CD4-positive, alpha-beta T cell (primary cell): ENCODE measurements around the gene TMEM107. TPM values are rescaled to one million over a fixed set of nuclear protein-coding genes. Genes with fewer than 3 reads are reported as not detected.
A peak's percentile ranks its signal among the peaks of the same experiment; 100 is the strongest.

ENCODE experiments used
- ATAC-seq: fragments of 200-7000 bp; cut with Tn5 transposase; one replicate; pipeline ENCODE4 v1.10.0; 2022; ENCODE audit warnings: mild to moderate bottlenecking; ENCODE audit not compliant: poor library complexity
- CTCF ChIA-PET: fragments of 350-600 bp; sonication (Branson Sonifier 250); formaldehyde crosslinking; loops from one replicate; lab custom pipeline; 2021; ENCODE audit warnings: antibody characterized with exemption, inconsistent platforms; lab: Charles Lee
- POLR2A ChIA-PET: fragments of 350-600 bp; sonication (Branson Sonifier 250); formaldehyde crosslinking; loops from one replicate; lab custom pipeline; 2021; ENCODE audit warnings: antibody characterized with exemption, inconsistent platforms; lab: Charles Lee
- DNase-seq, 14 experiments: peaks; one replicate each; pipeline ENCODE4 v3.0.0-alpha.2; 2013 to 2020; ENCODE audit warnings: mixed read lengths in 2 of 14
- H3K27ac ChIP-seq, 2 donors: one replicate each; pipeline versions ENCODE4 v1.5.1 to v1.7.0; 2013; ENCODE audit warnings: low read length in 2 of 2, low read depth in 1 of 2, mild to moderate bottlenecking in 1 of 2
- H3K27me3 ChIP-seq, 2 experiments: 1 replicate in 1 of 2; 2 replicates in 1 of 2; pipeline versions ENCODE4 v1.6.1 to v1.7.0; 2013; ENCODE audit warnings: low read length in 2 of 2, control low read depth in 1 of 2, mild to moderate bottlenecking in 1 of 2, moderate library complexity in 1 of 2; ENCODE audit not compliant: insufficient read depth in 2 of 2, control insufficient read depth in 1 of 2
- H3K36me3 ChIP-seq: one replicate; pipeline ENCODE4 v1.6.1; 2013; ENCODE audit warnings: low read length, control low read depth; ENCODE audit not compliant: insufficient read depth
- H3K4me1 ChIP-seq: one replicate; pipeline ENCODE4 v1.6.1; 2013; ENCODE audit warnings: low read length, control low read depth; ENCODE audit not compliant: insufficient read depth
- H3K4me3 ChIP-seq: one replicate; pipeline ENCODE4 v1.5.1; 2013; ENCODE audit warnings: mild to moderate bottlenecking, low read length, moderate library complexity
- H3K9me3 ChIP-seq, 2 experiments: 1 replicate in 1 of 2; 2 replicates in 1 of 2; pipeline versions ENCODE4 v1.6.1 to v1.7.0; 2013; ENCODE audit warnings: low read length in 2 of 2, mild to moderate bottlenecking in 2 of 2, control low read depth in 1 of 2, moderate library complexity in 1 of 2; ENCODE audit not compliant: control insufficient read depth in 1 of 2, insufficient read depth in 1 of 2
- H3K27ac Mint-ChIP-seq: one replicate; pipeline ENCODE4 v1.8.0; 2020; ENCODE audit warnings: mixed read lengths
- H3K27me3 Mint-ChIP-seq: one replicate; pipeline ENCODE4 v1.8.0; 2021; ENCODE audit warnings: mixed read lengths
- H3K36me3 Mint-ChIP-seq: one replicate; pipeline ENCODE4 v1.8.0; 2021; ENCODE audit warnings: low read depth, mixed read lengths
- H3K4me1 Mint-ChIP-seq: one replicate; pipeline ENCODE4 v1.8.0; 2021; ENCODE audit warnings: low read depth, mixed read lengths
- H3K4me3 Mint-ChIP-seq: one replicate; pipeline ENCODE4 v1.8.0; 2020; ENCODE audit warnings: mild to moderate bottlenecking, mixed read lengths
- H3K9me3 Mint-ChIP-seq: one replicate; pipeline ENCODE4 v1.8.0; 2020; ENCODE audit warnings: mixed read lengths
- CTCF ChIP-seq: fragments of 200-600 bp; IDR thresholded peaks from one replicate; pipeline ENCODE4 v1.8.0; 2022; ENCODE audit warnings: antibody characterized with exemption, mild to moderate bottlenecking
- intact Hi-C, 2 experiments: fragments of 100-400 bp; cut with DNase I in 1 of 2; cut with micrococcal nuclease in 1 of 2; formaldehyde crosslinking; loops; one replicate each; pipeline versions ENCODE4 v1.15.1 to v1.9.0; 2023 to 2025; cut with DNase I, micrococcal nuclease
- total RNA-seq, 174 experiments: library from RNA in 2 of 174; stranded (reverse) in 2 of 174; gene quantifications; one replicate each; pipeline ENCODE4 v1.2.3 and lab custom pipeline; 2021 to 2026

Gene TMEM107
- total RNA-seq, 2 experiments from 2014 or later = 12.2 to 12.9 TPM

GRCh38 chr17:8153957-8154607 lies 22.1 kb downstream of the TMEM107 start:
- no peak for TF ChIP-seq CTCF
- POLR2A ChIA-PET = interaction anchor here (0.6 to 16.4 kb wide), 11 partner anchors 9 to 141 kb away, joined by 3 to 419 read pairs (median 19); partner anchors contain the start of genes BORCS6, CTC1, SLC25A35 and TMEM107
- peaks cover 30% of the 10 kb centered on the region for H3K36me3 ChIP-seq
- Mint-ChIP-seq H3K27me3 (peaks cover 4% of the 10 kb centered on the region), H3K4me3 (no peak overlapping the region), H3K36me3 (peaks cover 71% of the 10 kb centered on the region), H3K9me3 (no peaks in the 10 kb centered on the region), H3K4me1 (peaks cover 60% of the 10 kb centered on the region), H3K27ac (no peak overlapping the region)
- intact Hi-C loops = loop anchor here (10.0 kb wide), 2 partner anchors 319 to 669 kb away; partner anchors contain the start of genes KDM6B (in 1 of the 2), POLR2A (in 1 of the 2) and SLC35G6 (in 1 of the 2)
- H3K27me3 ChIP-seq = no peaks in the 10 kb centered on the region
- H3K4me3 ChIP-seq = peak overlapping the region; percentile 86
- peaks cover 87% of the 10 kb centered on the region for H3K4me1 ChIP-seq
- ATAC-seq = peak; percentile 8
- H3K9me3 ChIP-seq = no peaks in the 10 kb centered on the region
- H3K27ac ChIP-seq = peak overlapping the region; percentile 99 to 100
- CTCF ChIA-PET = interaction anchor here (1.1 to 2.0 kb wide), 2 partner anchors 13 to 15 kb away, joined by 3 to 6 read pairs; no protein-coding TSS in a partner anchor
- peak; percentile 63 to 98 (median 90) for DNase-seq

DNA sequence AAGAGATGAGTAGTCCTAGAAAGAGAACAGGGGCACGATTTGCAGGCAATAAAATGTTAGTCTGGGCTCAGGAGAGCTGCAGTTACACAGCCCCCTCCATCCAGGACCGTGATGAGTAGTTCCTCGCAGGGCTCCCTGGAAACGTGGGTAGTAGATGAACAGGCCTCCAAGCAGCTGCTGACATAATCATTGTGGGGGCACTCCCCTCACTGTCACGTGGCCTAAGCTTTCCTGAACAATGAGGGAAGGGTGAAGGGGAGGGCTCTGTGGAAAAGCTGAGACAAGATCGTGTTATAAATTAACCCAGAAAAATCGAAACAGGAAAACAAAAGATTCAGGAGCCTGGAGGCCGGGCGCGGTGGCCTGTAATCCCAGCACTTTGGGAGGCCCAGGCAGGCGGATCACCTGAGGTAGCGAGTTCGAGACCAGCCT lies 22.6 kb downstream of the TMEM107 start:
- Histone ChIP-seq H3K36me3 (peaks cover 31% of the 10 kb centered on the region), H3K27ac (peak overlapping the region; percentile 99 to 100), H3K9me3 (no peaks in the 10 kb centered on the region), H3K4me3 (peak overlapping the region; percentile 86), H3K27me3 (no peaks in the 10 kb centered on the region), H3K4me1 (peaks cover 83% of the 10 kb centered on the region)
- Mint-ChIP-seq H3K4me3 (peak overlapping the region; percentile 95), H3K36me3 (peaks cover 71% of the 10 kb centered on the region), H3K27me3 (peaks cover 4% of the 10 kb centered on the region), H3K9me3 (no peaks in the 10 kb centered on the region), H3K27ac (no peak overlapping the region), H3K4me1 (peaks cover 55% of the 10 kb centered on the region)
- POLR2A ChIA-PET = interaction anchor here (0.6 to 16.4 kb wide), 10 partner anchors 10 to 142 kb away, joined by 3 to 419 read pairs (median 22); partner anchors contain the start of genes BORCS6, CTC1, SLC25A35 and TMEM107
- CTCF ChIA-PET = interaction anchor here (1.0 to 2.0 kb wide), 3 partner anchors 13 to 16 kb away, joined by 3 to 6 read pairs (median 4); no protein-coding TSS in a partner anchor
- ATAC-seq = no peak
- TF ChIP-seq CTCF = no peak
- intact Hi-C loops = loop anchor here (10.0 kb wide), 2 partner anchors 319 to 669 kb away; partner anchors contain the start of genes KDM6B (in 1 of the 2), POLR2A (in 1 of the 2) and SLC35G6 (in 1 of the 2)
- DNase-seq = peak in 3 of 14 experiments; percentile 58 to 77 (median 68)

DNA sequence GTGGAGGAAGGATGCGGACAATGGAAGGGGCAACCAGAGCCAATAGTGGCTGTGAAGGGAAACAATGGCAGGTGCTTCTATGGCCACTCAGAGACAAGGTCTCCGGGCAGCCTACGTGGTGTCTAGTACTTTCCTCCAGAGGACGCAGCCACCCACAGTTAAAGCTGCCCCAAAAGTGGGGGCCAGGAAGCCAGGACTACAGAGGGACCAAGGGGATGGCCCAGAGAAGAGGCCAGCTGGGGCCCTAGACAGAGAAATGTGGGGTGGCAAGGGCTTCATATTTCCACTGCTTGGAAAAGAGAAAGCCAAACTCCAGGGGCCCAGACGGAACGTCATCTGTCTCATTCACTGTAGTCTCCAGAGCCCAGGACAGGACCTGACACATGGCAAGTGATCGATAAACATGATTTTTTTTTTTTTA lies 23.1 kb downstream of the TMEM107 start:
- Mint-ChIP-seq H3K4me3 (peak overlapping the region; percentile 95), H3K9me3 (no peaks in the 10 kb centered on the region), H3K36me3 (peaks cover 73% of the 10 kb centered on the region), H3K4me1 (peaks cover 51% of the 10 kb centered on the region), H3K27me3 (peaks cover 4% of the 10 kb centered on the region), H3K27ac (no peak overlapping the region)
- no peak for TF ChIP-seq CTCF
- DNase-seq = peak in 2 of 14 experiments; percentile 22 to 47
- Histone ChIP-seq H3K36me3 (peaks cover 33% of the 10 kb centered on the region), H3K27ac (peak overlapping the region; percentile 99 to 100), H3K4me3 (no peak overlapping the region), H3K9me3 (no peaks in the 10 kb centered on the region), H3K27me3 (no peaks in the 10 kb centered on the region), H3K4me1 (peaks cover 83% of the 10 kb centered on the region)
- ATAC-seq = no peak
- CTCF ChIA-PET = interaction anchor here (1.0 to 2.0 kb wide), 2 partner anchors 14 to 15 kb away, joined by 4 to 6 read pairs; no protein-coding TSS in a partner anchor
- POLR2A ChIA-PET = interaction anchor here (0.7 to 16.4 kb wide), 6 partner anchors 11 to 70 kb away, joined by 3 to 419 read pairs (median 84); partner anchors contain the start of genes BORCS6, TMEM107 and VAMP2
- intact Hi-C loops = loop anchor here (10.0 kb wide), 2 partner anchors 318 to 668 kb away; partner anchors contain the start of genes KDM6B (in 1 of the 2), POLR2A (in 1 of the 2) and SLC35G6 (in 1 of the 2)
